Endodermal cell (in vitro differentiated cells): ENCODE results near the gene ANKRD45. TPM values are rescaled to one million over a fixed set of nuclear protein-coding genes. Genes with fewer than 3 reads are reported as not detected.
"Not testable (repeated sequence)": the region's sequence is repeated elsewhere in the genome, so short reads cannot be mapped to it uniquely, and the experiment has no call there.

ENCODE experiments used
- DNase-seq: peaks from one replicate; pipeline ENCODE4 v3.0.0-alpha.2; 2017
- H3K27ac ChIP-seq: 2 replicates; pipeline ENCODE4 v1.5.1; 2013; ENCODE audit warnings: mild to moderate bottlenecking, low read depth, low read length, moderate library complexity
- H3K27me3 ChIP-seq: 2 replicates; pipeline ENCODE4 v1.6.1; 2013; ENCODE audit warnings: mild to moderate bottlenecking, low read length, moderate library complexity; ENCODE audit not compliant: insufficient read depth, control insufficient read depth, poor library complexity, severe bottlenecking
- H3K36me3 ChIP-seq: 2 replicates; pipeline ENCODE4 v1.7.0; 2013; ENCODE audit warnings: mild to moderate bottlenecking, low read length, moderate library complexity; ENCODE audit not compliant: control insufficient read depth, insufficient read depth
- H3K4me1 ChIP-seq: one replicate; pipeline ENCODE4 v1.7.0; 2013; ENCODE audit warnings: low read length; ENCODE audit not compliant: control insufficient read depth, insufficient read depth
- H3K4me3 ChIP-seq: 2 replicates; pipeline ENCODE4 v1.5.1; 2013; ENCODE audit warnings: mild to moderate bottlenecking, low read length, moderate library complexity
- H3K9ac ChIP-seq: 2 replicates; pipeline ENCODE4 v1.6.1; 2013; ENCODE audit warnings: mild to moderate bottlenecking, low read length, moderate library complexity; ENCODE audit not compliant: poor library complexity, severe bottlenecking; ENCODE audit errors: extremely low read depth
- H3K9me3 ChIP-seq: 2 replicates; pipeline ENCODE4 v1.6.1; 2013; ENCODE audit warnings: mild to moderate bottlenecking, low read length, moderate library complexity; ENCODE audit not compliant: control insufficient read depth
- H3K27ac Mint-ChIP-seq: 2 replicates; pipeline ENCODE4 v1.8.0; 2020; ENCODE audit warnings: mixed read lengths
- H3K27me3 Mint-ChIP-seq: 2 replicates; pipeline ENCODE4 v1.8.0; 2021; ENCODE audit warnings: mild to moderate bottlenecking, mixed read lengths; ENCODE audit not compliant: insufficient read depth
- H3K36me3 Mint-ChIP-seq: 2 replicates; pipeline ENCODE4 v1.8.0; 2020; ENCODE audit warnings: low read depth, mixed read lengths
- H3K4me1 Mint-ChIP-seq: 2 replicates; pipeline ENCODE4 v1.8.0; 2020; ENCODE audit warnings: mixed read lengths
- H3K4me3 Mint-ChIP-seq: 2 replicates; pipeline ENCODE4 v1.8.0; 2020; ENCODE audit warnings: mild to moderate bottlenecking, moderate library complexity, mixed read lengths
- H3K9me3 Mint-ChIP-seq: 2 replicates; pipeline ENCODE4 v1.8.0; 2020; ENCODE audit warnings: mild to moderate bottlenecking, mixed read lengths
- WGBS, 2 experiments: methylation state at CpG; one replicate each; pipeline versions ENCODE4 v1.1.5 to v1.1.7; 2013; ENCODE audit warnings: missing lambda C conversion rate in 2 of 2, mixed read lengths in 1 of 2; ENCODE audit not compliant: insufficient coverage in 1 of 2, insufficient read length in 1 of 2; 5-methylcytosine and 5-hydroxymethylcytosine counted together
- total RNA-seq, 2 donors: library from RNA; stranded (reverse); fragmentation: NEBNext Ultra II Directional in 1 of 2; extraction: Animal tissue kit (Norgen Biotek cat#: 25700) in 1 of 2; gene quantifications; 2 replicates in 1 of 2; 3 replicates in 1 of 2; pipeline ENCODE4 v1.2.1, GENCODE V29; 2021
- TF ChIP-seq, protein P1 (sequence below): fragments of 200-600 bp; sonication (generic); conservative IDR thresholded peaks from 2 replicates; pipeline ENCODE4 v1.5.0; 2021; ENCODE audit warnings: antibody characterized with exemption, mild to moderate bottlenecking

The ANKRD45 gene
- total RNA-seq, 2 donors from 2014 or later = 1.5 to 1.9 TPM

DNA sequence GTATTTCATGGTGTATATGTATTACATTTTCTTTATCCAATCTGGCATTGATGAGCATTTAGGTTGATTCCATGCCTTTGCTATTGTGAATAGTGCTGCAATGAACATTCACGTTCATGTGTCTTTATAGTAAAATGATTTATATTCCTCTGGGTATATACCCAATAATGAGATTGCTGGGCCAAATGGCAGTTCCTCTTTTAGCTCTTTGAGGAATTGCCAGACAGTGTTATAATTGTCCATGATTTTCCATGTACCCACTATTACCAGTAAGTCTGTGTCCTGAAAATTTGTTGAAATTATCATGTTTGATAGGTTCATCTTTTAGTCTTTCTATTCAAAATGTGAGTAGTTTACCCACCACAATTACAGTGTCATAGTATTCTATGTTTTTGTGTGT is 101.2 kb downstream of the ANKRD45 start:
- H3K4me1 ChIP-seq = no peaks in the 10 kb centered on the region
- peaks cover 8% of the 10 kb centered on the region for H3K9me3 Mint-ChIP-seq
- no peaks in the 10 kb centered on the region for H3K4me1 Mint-ChIP-seq
- H3K36me3 ChIP-seq = no peaks in the 10 kb centered on the region
- H3K27ac ChIP-seq = no peak overlapping the region
- no peaks in the 10 kb centered on the region for H3K36me3 Mint-ChIP-seq
- H3K27me3 ChIP-seq = no peaks in the 10 kb centered on the region
- H3K27ac Mint-ChIP-seq = no peak overlapping the region
- H3K9ac ChIP-seq = no peak overlapping the region
- DNase-seq = no peak
- no peaks in the 10 kb centered on the region for H3K27me3 Mint-ChIP-seq
- H3K4me3 ChIP-seq = no peak overlapping the region
- peaks cover 6% of the 10 kb centered on the region for H3K9me3 ChIP-seq
- TF ChIP-seq, protein P1, sequence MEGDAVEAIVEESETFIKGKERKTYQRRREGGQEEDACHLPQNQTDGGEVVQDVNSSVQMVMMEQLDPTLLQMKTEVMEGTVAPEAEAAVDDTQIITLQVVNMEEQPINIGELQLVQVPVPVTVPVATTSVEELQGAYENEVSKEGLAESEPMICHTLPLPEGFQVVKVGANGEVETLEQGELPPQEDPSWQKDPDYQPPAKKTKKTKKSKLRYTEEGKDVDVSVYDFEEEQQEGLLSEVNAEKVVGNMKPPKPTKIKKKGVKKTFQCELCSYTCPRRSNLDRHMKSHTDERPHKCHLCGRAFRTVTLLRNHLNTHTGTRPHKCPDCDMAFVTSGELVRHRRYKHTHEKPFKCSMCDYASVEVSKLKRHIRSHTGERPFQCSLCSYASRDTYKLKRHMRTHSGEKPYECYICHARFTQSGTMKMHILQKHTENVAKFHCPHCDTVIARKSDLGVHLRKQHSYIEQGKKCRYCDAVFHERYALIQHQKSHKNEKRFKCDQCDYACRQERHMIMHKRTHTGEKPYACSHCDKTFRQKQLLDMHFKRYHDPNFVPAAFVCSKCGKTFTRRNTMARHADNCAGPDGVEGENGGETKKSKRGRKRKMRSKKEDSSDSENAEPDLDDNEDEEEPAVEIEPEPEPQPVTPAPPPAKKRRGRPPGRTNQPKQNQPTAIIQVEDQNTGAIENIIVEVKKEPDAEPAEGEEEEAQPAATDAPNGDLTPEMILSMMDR = no peak
- H3K4me3 Mint-ChIP-seq = no peak overlapping the region
- WGBS, 2 experiments = 91% methylated on average over 1 of the region's 1 CpG; no CpG with 5 or more reads in 1 of the 2 experiments

GRCh38 chr1:173563846-173564245 is 105.8 kb downstream of the ANKRD45 start:
- DNase-seq, H3K27me3 ChIP-seq, H3K4me3 Mint-ChIP-seq, H3K36me3 ChIP-seq, H3K27ac ChIP-seq, H3K9ac ChIP-seq, H3K9me3 ChIP-seq, H3K27me3 Mint-ChIP-seq, H3K27ac Mint-ChIP-seq, H3K4me1 ChIP-seq, H3K4me3 ChIP-seq, H3K36me3 Mint-ChIP-seq, H3K4me1 Mint-ChIP-seq: not testable (repeated sequence)
- H3K9me3 Mint-ChIP-seq = peaks cover 10% of the 10 kb centered on the region
- WGBS, 2 experiments = 79% methylated on average over 1 of the region's 1 CpG; no CpG with 5 or more reads in 1 of the 2 experiments

DNA sequence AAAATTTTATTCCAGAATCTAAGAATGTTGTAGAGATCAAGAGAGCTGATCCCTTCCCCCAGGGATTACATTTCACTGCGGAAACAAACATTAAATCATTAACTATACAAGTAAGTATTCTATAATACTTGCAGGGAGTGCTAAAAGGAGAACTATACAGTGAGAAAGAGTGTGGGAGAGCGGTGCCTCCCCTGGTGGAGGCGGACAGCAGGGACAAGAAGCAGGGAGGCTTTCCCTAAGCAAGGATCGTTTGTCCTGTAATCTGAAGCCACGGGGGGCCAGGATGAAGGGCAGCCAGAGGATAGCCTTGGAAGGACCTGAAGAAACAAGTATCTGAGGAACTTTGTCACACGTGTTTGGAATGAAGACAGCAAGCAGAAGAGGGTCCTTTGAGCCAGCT is 106.8 kb downstream of the ANKRD45 start:
- TF ChIP-seq, protein P1 = peak; percentile 68
- no peak overlapping the region for H3K27ac ChIP-seq
- no peaks in the 10 kb centered on the region for H3K36me3 ChIP-seq
- no peaks in the 10 kb centered on the region for H3K4me1 ChIP-seq
- Mint-ChIP-seq H3K36me3 (no peaks in the 10 kb centered on the region), H3K9me3 (peaks cover 10% of the 10 kb centered on the region), H3K27ac (no peak overlapping the region), H3K4me1 (no peaks in the 10 kb centered on the region), H3K4me3 (no peak overlapping the region), H3K27me3 (no peaks in the 10 kb centered on the region)
- no peaks in the 10 kb centered on the region for H3K27me3 ChIP-seq
- H3K9ac ChIP-seq = no peak overlapping the region
- no peak overlapping the region for H3K4me3 ChIP-seq
- 76 to 80% methylated on average over 4 to 5 of the region's 6 CpGs for WGBS, 2 experiments
- DNase-seq = peak; percentile 81
- no peaks in the 10 kb centered on the region for H3K9me3 ChIP-seq

GRCh38 chr1:173561263-173561662 is 108.4 kb downstream of the ANKRD45 start:
- Mint-ChIP-seq H3K27ac (no peak overlapping the region), H3K36me3 (no peaks in the 10 kb centered on the region), H3K4me1 (no peaks in the 10 kb centered on the region), H3K27me3 (no peaks in the 10 kb centered on the region), H3K4me3 (no peak overlapping the region), H3K9me3 (peaks cover 10% of the 10 kb centered on the region)
- Histone ChIP-seq H3K9ac (no peak overlapping the region), H3K27me3 (no peaks in the 10 kb centered on the region), H3K4me3 (no peak overlapping the region), H3K27ac (no peak overlapping the region), H3K9me3 (no peaks in the 10 kb centered on the region), H3K4me1 (no peaks in the 10 kb centered on the region), H3K36me3 (no peaks in the 10 kb centered on the region)
- no peak for DNase-seq
- TF ChIP-seq, protein P1 = no peak
- 92% methylated on average over 1 of the region's 1 CpG; no CpG with 5 or more reads in 1 of the 2 experiments for WGBS, 2 experiments
